ENCODE measurements around the gene AP5Z1. TPM values are rescaled to one million over a fixed set of nuclear protein-coding genes. Genes with fewer than 3 reads are reported as not detected.

AP5Z1 gene
- total and polyA plus RNA-seq, 3 experiments from 2014 or later: 38.9 to 49.8 (median 47.8) TPM

GRCh38 chr7:4747746-4748145 lies 27.7 kb upstream of the AP5Z1 start:
- CTCF ChIA-PET: interaction anchor here (1.8 kb wide), 1 partner anchor 8 kb away, joined by 5 read pairs; no protein-coding TSS in a partner anchor
- H3K27ac Mint-ChIP-seq: peak overlapping the region in 7 of 8 donors; percentile 52 to 91 (median 85)
- peak overlapping the region in 4 of 7 donors; percentile 0 to 76 (median 22) for H3K4me3 Mint-ChIP-seq
- H3K9me3 Mint-ChIP-seq: no peaks in the 10 kb centered on the region
- peaks cover 40 to 63% (median 57%) of the 10 kb centered on the region in 3 donors for H3K4me1 Mint-ChIP-seq
- H3K4me1 ChIP-seq (ENCODE audit: insufficient read depth, low read length): peaks cover 41% of the 10 kb centered on the region
- H3K27me3 ChIP-seq (ENCODE audit: insufficient read depth, low read length, poor library complexity, severe bottlenecking): no peaks in the 10 kb centered on the region
- H3K9me3 ChIP-seq (ENCODE audit: low read length): no peaks in the 10 kb centered on the region
- H3K4me3 ChIP-seq (ENCODE audit: low read length): no peak overlapping the region
- no peak overlapping the region for H3K27ac ChIP-seq (ENCODE audit: low read depth, low read length)
- no peaks in the 10 kb centered on the region for H3K36me3 ChIP-seq (ENCODE audit: insufficient read depth, low read length)
- DNase-seq: no peak
- H3K27me3 Mint-ChIP-seq: no peaks in the 10 kb centered on the region
- POLR2A ChIA-PET: interaction anchor here (0.9 kb wide), 1 partner anchor 106 kb away, joined by 3 read pairs; no protein-coding TSS in a partner anchor
- peaks cover 0 to 30% (median 7%) of the 10 kb centered on the region in 3 donors for H3K36me3 Mint-ChIP-seq

- H3K4me1 ChIP-seq (ENCODE audit: insufficient read depth, low read length): peaks cover 44% of the 10 kb centered on the region
- POLR2A ChIA-PET: no interaction called here
Measured at GRCh38 chr7:4748231-4748681, 27.2 kb upstream of the AP5Z1 start.

GRCh38 chr7:4749363-4749762 lies 26.1 kb upstream of the AP5Z1 start:
- no peaks in the 10 kb centered on the region for H3K27me3 Mint-ChIP-seq
- H3K4me1 Mint-ChIP-seq: peaks cover 37 to 61% (median 53%) of the 10 kb centered on the region in 3 donors
- no peak for DNase-seq
- Histone ChIP-seq H3K9me3 (ENCODE audit: low read length) (no peaks in the 10 kb centered on the region), H3K4me3 (ENCODE audit: low read length) (no peak overlapping the region), H3K4me1 (ENCODE audit: insufficient read depth, low read length) (peaks cover 44% of the 10 kb centered on the region), H3K27me3 (ENCODE audit: insufficient read depth, low read length, poor library complexity, severe bottlenecking) (no peaks in the 10 kb centered on the region), H3K27ac (ENCODE audit: low read depth, low read length) (no peak overlapping the region), H3K36me3 (ENCODE audit: insufficient read depth, low read length) (no peaks in the 10 kb centered on the region)
- H3K4me3 Mint-ChIP-seq: peak overlapping the region in 1 of 7 donors; percentile 51
- H3K27ac Mint-ChIP-seq: peak overlapping the region in 2 of 8 donors; percentile 54 to 70
- POLR2A ChIA-PET: no interaction called here
- CTCF ChIA-PET: no interaction called here
- peaks cover 0 to 33% (median 7%) of the 10 kb centered on the region in 3 donors for H3K36me3 Mint-ChIP-seq
- no peaks in the 10 kb centered on the region for H3K9me3 Mint-ChIP-seq

More at GRCh38 chr7:4748231-4748681, 27.2 kb upstream of the AP5Z1 start:
- no peaks in the 10 kb centered on the region for H3K27me3 Mint-ChIP-seq
- Histone ChIP-seq H3K27me3 (ENCODE audit: insufficient read depth, low read length, poor library complexity, severe bottlenecking) (no peaks in the 10 kb centered on the region), H3K36me3 (ENCODE audit: insufficient read depth, low read length) (no peaks in the 10 kb centered on the region), H3K9me3 (ENCODE audit: low read length) (no peaks in the 10 kb centered on the region), H3K27ac (ENCODE audit: low read depth, low read length) (no peak overlapping the region), H3K4me3 (ENCODE audit: low read length) (no peak overlapping the region)
- H3K9me3 Mint-ChIP-seq: no peaks in the 10 kb centered on the region
- peaks cover 41 to 64% (median 62%) of the 10 kb centered on the region in 3 donors for H3K4me1 Mint-ChIP-seq
- CTCF ChIA-PET: no interaction called here
- DNase-seq: no peak
- peaks cover 0 to 30% (median 7%) of the 10 kb centered on the region in 3 donors for H3K36me3 Mint-ChIP-seq
- H3K4me3 Mint-ChIP-seq: peak overlapping the region; percentile 0 to 76 (median 12)
- peak overlapping the region; percentile 29 to 91 (median 85) for H3K27ac Mint-ChIP-seq

GRCh38 chr7:4749798-4750197 lies 25.6 kb upstream of the AP5Z1 start:
- H3K9me3 ChIP-seq (ENCODE audit: low read length): no peaks in the 10 kb centered on the region
- Mint-ChIP-seq H3K4me3 (no peak overlapping the region), H3K36me3 (peaks cover 0 to 35% (median 7%) of the 10 kb centered on the region in 3 donors), H3K27me3 (no peaks in the 10 kb centered on the region), H3K4me1 (peaks cover 33 to 57% (median 49%) of the 10 kb centered on the region in 3 donors), H3K9me3 (no peaks in the 10 kb centered on the region), H3K27ac (peak overlapping the region in 1 of 8 donors; percentile 32)
- no peaks in the 10 kb centered on the region for H3K27me3 ChIP-seq (ENCODE audit: insufficient read depth, low read length, poor library complexity, severe bottlenecking)
- ChIA-PET CTCF (interaction anchor here (2.7 kb wide), 1 partner anchor 108 kb away, joined by 11 read pairs; no protein-coding TSS in a partner anchor), POLR2A (no interaction called here)
- no peaks in the 10 kb centered on the region for H3K36me3 ChIP-seq (ENCODE audit: insufficient read depth, low read length)
- H3K27ac ChIP-seq (ENCODE audit: low read depth, low read length): no peak overlapping the region
- peaks cover 40% of the 10 kb centered on the region for H3K4me1 ChIP-seq (ENCODE audit: insufficient read depth, low read length)
- no peak overlapping the region for H3K4me3 ChIP-seq (ENCODE audit: low read length)
- no peak for DNase-seq

GRCh38 chr7:4751398-4751947 lies 23.9 kb upstream of the AP5Z1 start:
- no peak overlapping the region for H3K4me3 Mint-ChIP-seq
- H3K4me1 Mint-ChIP-seq: peaks cover 20 to 41% (median 33%) of the 10 kb centered on the region in 3 donors
- Histone ChIP-seq H3K9me3 (ENCODE audit: low read length) (no peaks in the 10 kb centered on the region), H3K36me3 (ENCODE audit: insufficient read depth, low read length) (peaks cover 5% of the 10 kb centered on the region), H3K4me1 (ENCODE audit: insufficient read depth, low read length) (peaks cover 37% of the 10 kb centered on the region), H3K4me3 (ENCODE audit: low read length) (no peak overlapping the region), H3K27me3 (ENCODE audit: insufficient read depth, low read length, poor library complexity, severe bottlenecking) (no peaks in the 10 kb centered on the region), H3K27ac (ENCODE audit: low read depth, low read length) (no peak overlapping the region)
- H3K27me3 Mint-ChIP-seq: no peaks in the 10 kb centered on the region
- ChIA-PET CTCF (interaction anchor here (2.7 kb wide), 1 partner anchor 110 kb away, joined by 11 read pairs; no protein-coding TSS in a partner anchor), POLR2A (no interaction called here)
- no peaks in the 10 kb centered on the region for H3K9me3 Mint-ChIP-seq
- peak overlapping the region in 1 of 8 donors; percentile 10 for H3K27ac Mint-ChIP-seq
- H3K36me3 Mint-ChIP-seq: peaks cover 0 to 47% (median 7%) of the 10 kb centered on the region in 3 donors
- no peak for DNase-seq

GRCh38 chr7:4753598-4754432 lies 21.6 kb upstream of the AP5Z1 start:
- H3K36me3 ChIP-seq (ENCODE audit: insufficient read depth, low read length): peaks cover 22% of the 10 kb centered on the region
- no peaks in the 10 kb centered on the region for H3K27me3 ChIP-seq (ENCODE audit: insufficient read depth, low read length, poor library complexity, severe bottlenecking)
- Mint-ChIP-seq H3K27ac (peak overlapping the region in 7 of 8 donors; percentile 17 to 71 (median 33)), H3K36me3 (peaks cover 0 to 58% (median 2%) of the 10 kb centered on the region in 3 donors), H3K4me3 (peak overlapping the region in 1 of 7 donors; percentile 8), H3K27me3 (no peaks in the 10 kb centered on the region), H3K9me3 (no peaks in the 10 kb centered on the region), H3K4me1 (peaks cover 8 to 19% (median 13%) of the 10 kb centered on the region in 3 donors)
- H3K27ac ChIP-seq (ENCODE audit: low read depth, low read length): no peak overlapping the region
- CTCF ChIA-PET: interaction anchor here (1.0 to 2.3 kb wide), 8 partner anchors 9 to 146 kb away, joined by 3 to 9 read pairs (median 4); no protein-coding TSS in a partner anchor
- H3K4me3 ChIP-seq (ENCODE audit: low read length): no peak overlapping the region
- peak; percentile 69 to 87 (median 78) for DNase-seq
- POLR2A ChIA-PET: no interaction called here
- no peaks in the 10 kb centered on the region for H3K9me3 ChIP-seq (ENCODE audit: low read length)
- peaks cover 14% of the 10 kb centered on the region for H3K4me1 ChIP-seq (ENCODE audit: insufficient read depth, low read length)

GRCh38 chr7:4754433-4755010 lies 20.9 kb upstream of the AP5Z1 start:
- Mint-ChIP-seq H3K9me3 (no peaks in the 10 kb centered on the region), H3K4me1 (peaks cover 4 to 15% (median 8%) of the 10 kb centered on the region in 3 donors), H3K27me3 (no peaks in the 10 kb centered on the region), H3K4me3 (no peak overlapping the region), H3K27ac (peak overlapping the region in 1 of 8 donors; percentile 29), H3K36me3 (peaks cover 0 to 59% (median 0%) of the 10 kb centered on the region in 3 donors)
- Histone ChIP-seq H3K36me3 (ENCODE audit: insufficient read depth, low read length) (peaks cover 22% of the 10 kb centered on the region), H3K27me3 (ENCODE audit: insufficient read depth, low read length, poor library complexity, severe bottlenecking) (no peaks in the 10 kb centered on the region), H3K4me1 (ENCODE audit: insufficient read depth, low read length) (peaks cover 14% of the 10 kb centered on the region), H3K9me3 (ENCODE audit: low read length) (no peaks in the 10 kb centered on the region), H3K4me3 (ENCODE audit: low read length) (no peak overlapping the region), H3K27ac (ENCODE audit: low read depth, low read length) (no peak overlapping the region)
- ChIA-PET CTCF (interaction anchor here (1.0 to 2.3 kb wide), 11 partner anchors 8 to 147 kb away, joined by 3 to 9 read pairs (median 4); no protein-coding TSS in a partner anchor), POLR2A (no interaction called here)
- DNase-seq: no peak

All from CD8-positive, alpha-beta memory T cell (primary cell).